Measurements from ENCODE around the gene ROCK2.

Gene ROCK2

DNA sequence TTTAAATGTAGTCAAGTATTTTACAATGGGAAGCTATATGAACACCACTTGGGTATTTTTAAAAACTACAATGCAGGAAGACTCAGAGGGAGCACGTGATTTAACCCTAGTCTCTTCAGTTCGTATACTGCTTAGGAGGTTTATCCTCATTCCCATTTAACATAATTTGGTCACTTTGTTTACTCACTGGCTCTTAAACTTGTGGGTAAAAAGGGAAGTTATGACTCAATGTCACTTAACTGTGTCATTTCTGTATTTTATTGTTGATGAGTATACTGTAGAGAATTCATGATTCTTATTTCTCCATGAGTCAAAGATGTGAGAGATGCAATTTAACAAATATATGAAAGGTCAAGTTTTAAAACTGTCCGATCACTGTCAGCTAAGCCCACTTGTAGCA, 141.0 kb downstream of the ROCK2 start:
- Histone ChIP-seq H3F3A (ENCODE audit: low read depth) (no peaks in the 10 kb centered on the region), H3K79me2 (ENCODE audit: insufficient read depth, low read length) (no peaks in the 10 kb centered on the region), H3K9ac (ENCODE audit: low read depth, low read length, poor library complexity, severe bottlenecking) (no peak overlapping the region), H3K4me1 (ENCODE audit: insufficient read depth, low read length, poor library complexity, severe bottlenecking) (peaks cover 9% of the 10 kb centered on the region), H3K36me3 (ENCODE audit: insufficient read depth, low read length) (peaks cover 61% of the 10 kb centered on the region), H3K4me3 (ENCODE audit: low read length, poor library complexity, severe bottlenecking) (no peak overlapping the region), H4K20me1 (ENCODE audit: insufficient read depth, low read length, poor library complexity, severe bottlenecking) (no peaks in the 10 kb centered on the region), H3K9me2 (replicated peaks; ENCODE audit: low read depth, low read length) (no peaks in the 10 kb centered on the region), H3K4me2 (ENCODE audit: low read depth, low read length, poor library complexity, severe bottlenecking) (no peak overlapping the region), H3K9me3 (ENCODE audit: insufficient read depth, low read depth, low read length) (no peaks in the 10 kb centered on the region), H3K27me3 (ENCODE audit: insufficient read depth, low read length, poor library complexity, severe bottlenecking) (no peaks in the 10 kb centered on the region), H2AFZ (ENCODE audit: low read length) (no peak overlapping the region)
- TF ChIP-seq, protein P1, sequence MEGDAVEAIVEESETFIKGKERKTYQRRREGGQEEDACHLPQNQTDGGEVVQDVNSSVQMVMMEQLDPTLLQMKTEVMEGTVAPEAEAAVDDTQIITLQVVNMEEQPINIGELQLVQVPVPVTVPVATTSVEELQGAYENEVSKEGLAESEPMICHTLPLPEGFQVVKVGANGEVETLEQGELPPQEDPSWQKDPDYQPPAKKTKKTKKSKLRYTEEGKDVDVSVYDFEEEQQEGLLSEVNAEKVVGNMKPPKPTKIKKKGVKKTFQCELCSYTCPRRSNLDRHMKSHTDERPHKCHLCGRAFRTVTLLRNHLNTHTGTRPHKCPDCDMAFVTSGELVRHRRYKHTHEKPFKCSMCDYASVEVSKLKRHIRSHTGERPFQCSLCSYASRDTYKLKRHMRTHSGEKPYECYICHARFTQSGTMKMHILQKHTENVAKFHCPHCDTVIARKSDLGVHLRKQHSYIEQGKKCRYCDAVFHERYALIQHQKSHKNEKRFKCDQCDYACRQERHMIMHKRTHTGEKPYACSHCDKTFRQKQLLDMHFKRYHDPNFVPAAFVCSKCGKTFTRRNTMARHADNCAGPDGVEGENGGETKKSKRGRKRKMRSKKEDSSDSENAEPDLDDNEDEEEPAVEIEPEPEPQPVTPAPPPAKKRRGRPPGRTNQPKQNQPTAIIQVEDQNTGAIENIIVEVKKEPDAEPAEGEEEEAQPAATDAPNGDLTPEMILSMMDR (conservative IDR thresholded peaks at IDR 0.05; ENCODE audit: low read length) = no peak
- TF ChIP-seq EZH2phosphoT487 (IDR thresholded peaks at IDR 0.05; ENCODE audit: borderline replicate concordance) = no peak

DNA sequence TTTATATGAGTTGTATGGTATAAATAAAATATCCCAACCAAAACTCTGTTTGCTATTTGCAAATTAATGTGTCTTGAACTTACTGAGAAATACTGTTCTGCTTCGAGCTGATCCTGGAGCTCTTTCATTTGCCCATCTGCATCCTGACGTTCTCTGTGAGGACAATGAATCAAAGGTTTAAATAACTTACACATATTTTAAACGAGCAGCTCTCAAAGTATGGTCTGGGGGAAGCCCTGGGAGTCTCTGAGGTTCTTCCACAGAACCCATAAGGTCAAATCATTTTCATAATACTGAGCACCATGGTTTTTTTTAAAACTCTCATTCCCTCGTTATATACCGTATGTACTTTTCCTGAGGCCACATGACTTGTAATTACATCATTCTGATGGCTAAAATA, 142.5 kb downstream of the ROCK2 start:
- TF ChIP-seq, protein P1 (conservative IDR thresholded peaks at IDR 0.05; ENCODE audit: low read length) = no peak
- TF ChIP-seq EZH2phosphoT487 (IDR thresholded peaks at IDR 0.05; ENCODE audit: borderline replicate concordance) = no peak
- Histone ChIP-seq H3K9me2 (replicated peaks; ENCODE audit: low read depth, low read length) (no peaks in the 10 kb centered on the region), H3K4me1 (ENCODE audit: insufficient read depth, low read length, poor library complexity, severe bottlenecking) (peaks cover 9% of the 10 kb centered on the region), H2AFZ (ENCODE audit: low read length) (no peak overlapping the region), H3K79me2 (ENCODE audit: insufficient read depth, low read length) (no peaks in the 10 kb centered on the region), H3K9ac (ENCODE audit: low read depth, low read length, poor library complexity, severe bottlenecking) (no peak overlapping the region), H3K4me2 (ENCODE audit: low read depth, low read length, poor library complexity, severe bottlenecking) (no peak overlapping the region), H3K9me3 (ENCODE audit: insufficient read depth, low read depth, low read length) (no peaks in the 10 kb centered on the region), H3F3A (ENCODE audit: low read depth) (no peaks in the 10 kb centered on the region), H4K20me1 (ENCODE audit: insufficient read depth, low read length, poor library complexity, severe bottlenecking) (no peaks in the 10 kb centered on the region), H3K4me3 (ENCODE audit: low read length, poor library complexity, severe bottlenecking) (no peak overlapping the region), H3K27me3 (ENCODE audit: insufficient read depth, low read length, poor library complexity, severe bottlenecking) (no peaks in the 10 kb centered on the region), H3K36me3 (ENCODE audit: insufficient read depth, low read length) (peaks cover 67% of the 10 kb centered on the region)

DNA sequence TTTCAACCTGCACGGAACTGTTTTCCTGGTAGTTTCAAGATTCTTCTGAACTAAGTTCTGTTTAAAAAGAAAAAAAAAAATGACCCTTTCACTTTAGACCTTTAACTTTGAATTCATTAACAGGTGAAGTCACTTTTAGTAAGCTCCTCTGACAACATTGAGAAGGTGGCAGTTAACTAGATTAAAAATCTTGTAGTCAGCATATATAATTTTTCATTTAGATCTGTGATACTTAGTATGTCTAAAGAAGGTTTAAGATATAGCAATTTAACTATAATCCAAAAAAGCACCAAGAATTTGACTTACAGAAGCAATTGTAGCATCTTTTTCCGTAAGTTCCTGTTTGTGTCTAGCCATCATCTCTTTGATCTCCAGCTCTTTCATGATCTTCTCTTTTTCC, 143.8 kb downstream of the ROCK2 start:
- Histone ChIP-seq H3K36me3 (ENCODE audit: insufficient read depth, low read length) (peaks cover 68% of the 10 kb centered on the region), H3K9ac (ENCODE audit: low read depth, low read length, poor library complexity, severe bottlenecking) (no peak overlapping the region)

More for the DNA sequence above, 143.8 kb downstream of the ROCK2 start:
- Histone ChIP-seq H3K79me2 (ENCODE audit: insufficient read depth, low read length) (no peaks in the 10 kb centered on the region), H3K4me1 (ENCODE audit: insufficient read depth, low read length, poor library complexity, severe bottlenecking) (peaks cover 9% of the 10 kb centered on the region), H2AFZ (ENCODE audit: low read length) (no peak overlapping the region), H3K9me3 (ENCODE audit: insufficient read depth, low read depth, low read length) (no peaks in the 10 kb centered on the region), H3F3A (ENCODE audit: low read depth) (no peaks in the 10 kb centered on the region), H3K4me2 (ENCODE audit: low read depth, low read length, poor library complexity, severe bottlenecking) (no peak overlapping the region), H3K4me3 (ENCODE audit: low read length, poor library complexity, severe bottlenecking) (no peak overlapping the region), H3K9me2 (replicated peaks; ENCODE audit: low read depth, low read length) (no peaks in the 10 kb centered on the region), H4K20me1 (ENCODE audit: insufficient read depth, low read length, poor library complexity, severe bottlenecking) (no peaks in the 10 kb centered on the region), H3K27me3 (ENCODE audit: insufficient read depth, low read length, poor library complexity, severe bottlenecking) (no peaks in the 10 kb centered on the region)
- TF ChIP-seq EZH2phosphoT487 (IDR thresholded peaks at IDR 0.05; ENCODE audit: borderline replicate concordance) = no peak
- TF ChIP-seq, protein P1 (conservative IDR thresholded peaks at IDR 0.05; ENCODE audit: low read length) = no peak

Measured in Loucy (cell line).